HG03280 (cell line): ENCODE measurements around the gene SBF1.

Source experiments
- ATAC-seq: cut with Tn5 transposase; IDR thresholded peaks from one replicate; pipeline ENCODE4 v1.9.1; 2021; ENCODE audit warnings: mild to moderate bottlenecking, moderate library complexity; ENCODE audit not compliant: unreplicated experiment

Gene SBF1

GRCh38 chr22:50485221-50486131, 10.6 kb upstream of the SBF1 start:
- no peak for ATAC-seq

GRCh38 chr22:50483977-50484853, 9.4 kb upstream of the SBF1 start:
- ATAC-seq = no peak

DNA sequence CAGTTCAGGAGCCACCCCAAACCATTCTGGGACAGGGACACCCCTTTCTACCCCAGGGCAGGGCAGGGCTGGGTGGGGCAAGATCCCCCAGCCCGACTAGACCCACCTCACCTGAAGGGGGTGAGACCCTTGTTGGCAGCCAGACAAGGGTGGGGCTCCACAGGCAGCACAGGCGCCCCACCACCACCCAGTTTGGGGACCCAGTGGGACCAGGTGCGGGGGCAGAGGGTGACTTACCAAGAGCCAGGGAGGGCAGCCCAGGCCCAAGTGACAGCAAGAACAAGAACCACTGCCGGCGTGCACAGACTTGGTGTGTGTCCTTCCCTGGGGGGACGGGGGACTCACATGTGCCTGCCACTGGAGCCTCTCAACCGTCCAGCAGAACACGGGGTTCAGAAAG, 8.7 kb upstream of the SBF1 start:
- ATAC-seq = no peak

GRCh38 chr22:50483106-50483505, 8.3 kb upstream of the SBF1 start:
- no peak for ATAC-seq

DNA sequence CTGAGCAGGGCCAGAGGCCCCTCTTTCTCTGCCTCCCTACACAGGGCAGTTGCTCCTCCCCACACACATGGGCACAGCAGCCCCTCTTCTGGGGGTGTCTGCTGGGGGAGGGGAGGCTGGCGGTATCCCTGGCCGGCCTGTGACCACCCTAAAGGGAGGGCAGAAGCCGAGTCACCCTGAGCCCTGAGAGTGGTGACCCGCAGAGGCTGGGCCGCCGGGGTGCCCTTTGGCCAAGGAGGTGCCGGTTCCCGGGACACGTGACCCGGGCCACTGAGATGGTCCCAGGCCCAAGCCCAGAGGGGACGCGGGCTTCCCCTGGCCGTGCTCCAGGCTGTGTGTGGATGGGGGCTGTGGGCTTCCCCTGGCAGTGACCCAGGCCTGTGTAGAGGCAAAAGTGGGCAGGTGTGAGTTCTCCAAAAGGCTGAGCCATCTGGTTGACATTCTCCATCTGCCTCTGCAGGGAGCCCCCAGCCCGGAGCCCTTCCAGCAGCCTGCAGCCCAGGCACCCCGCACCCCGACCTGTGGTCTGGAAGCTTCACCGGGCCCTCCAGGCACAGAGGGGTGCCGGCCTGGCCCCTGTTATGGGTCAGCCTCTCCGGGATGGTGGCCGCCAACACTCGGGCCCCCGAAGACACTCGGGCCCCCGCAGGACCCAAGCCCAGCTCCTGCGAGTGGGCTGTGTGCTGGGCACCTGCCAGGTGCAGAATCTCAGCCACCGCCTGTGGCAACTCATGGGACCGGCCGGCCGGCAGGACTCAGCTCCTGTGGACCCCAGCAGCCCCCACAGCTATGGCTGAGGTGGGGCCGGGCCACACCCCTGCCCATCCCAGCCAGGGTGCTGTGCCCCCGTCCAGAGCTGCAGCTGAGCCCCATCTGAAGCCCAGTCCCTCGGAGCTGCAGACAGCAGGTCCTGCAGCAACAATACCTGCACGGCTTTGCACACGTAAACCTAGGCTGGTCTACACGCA, 7.6 kb upstream of the SBF1 start:
- no peak for ATAC-seq

DNA sequence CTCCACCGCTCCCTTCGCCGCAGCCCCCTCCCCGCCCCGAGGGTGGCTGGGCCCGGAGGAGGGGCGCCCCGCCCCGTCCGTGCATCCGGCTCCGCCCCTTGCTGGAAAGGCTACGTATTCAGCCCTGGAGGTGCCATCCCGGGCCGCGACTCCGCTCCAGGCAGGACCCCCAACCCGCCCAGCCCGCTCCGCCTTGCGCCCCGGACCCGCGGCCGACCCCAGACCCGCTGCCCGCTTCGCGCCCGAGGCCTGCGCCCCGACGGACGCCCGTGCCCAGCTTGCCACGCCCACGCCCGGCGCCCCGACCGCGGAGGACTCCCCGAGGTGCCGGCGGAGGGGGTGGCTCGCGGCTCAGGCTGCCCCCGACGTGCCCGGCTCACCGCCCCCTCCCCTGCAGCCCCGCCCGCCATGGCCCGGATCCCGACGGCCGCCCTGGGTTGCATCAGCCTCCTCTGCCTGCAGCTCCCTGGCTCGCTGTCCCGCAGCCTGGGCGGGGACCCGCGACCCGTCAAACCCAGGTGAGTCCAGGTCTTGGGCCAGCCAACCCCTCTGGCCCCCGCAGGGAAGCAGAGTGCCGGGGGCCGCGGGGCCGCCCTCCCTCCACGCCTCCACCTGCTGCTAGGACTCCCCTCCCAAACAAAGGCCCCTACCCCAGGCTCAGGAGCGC, 6.7 kb upstream of the SBF1 start, which contains the start of gene ADM2:
Gene ADM2, plus strand, starts transcription at position 104 of the 667 bp plus-strand sequence. Its CDS starts 305 bp downstream, at position 409.
- no peak for ATAC-seq

- no peak for ATAC-seq
These were observed 6.2 kb upstream of the SBF1 start for GRCh38 chr22:50481045-50481439.

DNA sequence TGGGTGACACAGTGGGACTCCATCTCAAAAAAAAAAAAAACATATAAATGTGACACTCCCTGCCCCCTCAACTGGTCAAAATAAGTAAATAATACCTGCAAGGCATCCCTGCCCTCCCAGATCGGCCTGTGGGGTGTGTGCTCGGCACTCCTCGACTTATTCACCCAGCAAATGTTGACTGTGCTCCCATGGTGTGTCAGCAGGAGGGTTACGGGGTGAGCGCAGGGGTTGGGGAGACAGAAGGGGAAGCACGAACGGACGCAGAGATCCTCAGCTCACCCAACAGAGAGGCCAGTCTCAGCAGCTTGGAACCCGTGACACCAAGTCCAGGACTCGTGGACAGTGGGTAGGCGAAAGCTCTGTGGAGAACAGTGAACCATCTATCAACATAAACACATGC, 4.9 kb upstream of the SBF1 start:
- ATAC-seq = no peak

- no peak for ATAC-seq
These were observed 3.1 kb upstream of the SBF1 start for GRCh38 chr22:50477923-50478322.

- no peak for ATAC-seq
These were observed 2.0 kb upstream of the SBF1 start for GRCh38 chr22:50476868-50477267.

- no peak for ATAC-seq
These were observed 792 bp upstream of the SBF1 start for GRCh38 chr22:50475652-50476002.

DNA sequence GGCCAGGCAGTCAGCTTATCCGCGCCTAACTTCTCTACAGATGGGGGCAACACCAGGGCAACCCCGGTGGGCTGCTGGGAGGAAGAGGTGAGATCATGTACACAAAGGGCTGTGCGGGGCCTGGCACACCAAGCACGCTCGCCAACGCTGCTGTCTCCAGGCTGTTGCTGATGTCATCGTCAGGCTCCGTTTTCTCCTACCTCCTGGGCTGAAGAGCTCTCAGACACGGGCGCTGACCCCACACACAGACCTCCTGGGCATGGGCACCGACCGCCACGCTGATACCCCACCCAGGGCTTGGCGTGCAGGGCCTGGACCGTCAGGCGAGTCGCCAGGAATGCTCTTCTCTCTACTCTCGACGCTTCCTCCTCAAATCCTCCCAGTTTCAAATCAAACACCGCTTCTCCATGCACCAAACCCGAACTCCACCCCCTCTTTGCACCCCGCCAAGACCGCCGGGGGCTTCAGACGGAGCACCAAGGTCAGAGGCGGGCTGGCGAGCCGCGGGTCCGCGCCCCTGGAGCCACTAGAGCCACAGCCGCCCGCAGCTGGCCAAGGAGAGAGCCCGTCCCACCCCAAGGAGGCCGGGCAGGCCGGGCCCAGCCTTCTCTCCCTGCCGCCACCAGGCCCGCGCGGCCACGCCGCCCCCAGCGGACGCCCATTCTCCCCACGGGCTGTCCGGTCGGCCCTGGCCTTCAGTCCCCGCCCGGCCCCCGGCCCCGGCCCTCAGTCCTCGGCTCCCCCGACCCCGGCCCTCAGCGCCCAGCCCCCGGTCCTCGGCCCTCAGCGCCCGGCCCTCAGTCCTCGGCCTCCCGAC, 772 bp downstream of the SBF1 start:
- ATAC-seq = no peak

- ATAC-seq = no peak
These were observed 1.7 kb downstream of the SBF1 start for GRCh38 chr22:50473088-50473487.

DNA sequence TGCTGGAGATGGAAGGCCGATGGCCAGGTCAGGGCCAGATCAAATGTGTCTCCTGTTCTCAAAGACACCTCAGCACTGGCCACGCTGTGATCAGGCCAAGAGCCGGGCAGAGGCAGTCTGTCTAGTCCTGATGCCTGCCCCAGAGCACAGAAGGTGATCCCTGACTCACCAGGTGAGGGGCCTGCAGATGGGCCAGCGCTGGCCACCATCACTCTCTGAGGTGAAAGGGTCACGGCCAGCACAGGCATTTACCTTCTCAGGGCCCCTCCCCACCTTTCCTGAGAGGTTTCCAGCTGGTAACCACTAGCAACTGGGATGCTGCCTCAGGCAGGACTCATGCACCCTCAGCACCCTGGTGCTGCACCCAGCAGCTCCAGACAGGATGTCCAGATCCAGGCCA, 2.9 kb downstream of the SBF1 start:
- no peak for ATAC-seq

- no peak for ATAC-seq
These were observed 3.5 kb downstream of the SBF1 start for GRCh38 chr22:50471197-50471847.

DNA sequence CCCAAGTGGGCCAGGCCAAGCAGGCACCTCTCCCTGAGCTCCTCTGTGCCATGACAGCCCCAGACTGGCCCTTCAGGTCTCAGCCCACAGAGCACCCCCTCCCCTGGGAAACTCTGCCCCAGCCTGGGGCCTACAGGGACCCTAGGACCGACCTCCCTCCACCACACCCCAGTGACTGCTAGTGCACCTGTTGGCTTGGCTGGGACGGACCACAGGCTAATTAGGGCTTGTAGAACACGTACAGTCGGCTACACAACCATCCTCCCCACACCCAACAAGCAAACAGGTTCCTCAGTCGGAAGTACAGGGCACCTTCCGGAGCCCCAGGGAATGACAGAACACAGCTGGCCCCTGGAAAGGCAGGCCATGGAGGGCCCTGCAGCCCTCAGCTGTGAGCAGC, 4.3 kb downstream of the SBF1 start:
- no peak for ATAC-seq

DNA sequence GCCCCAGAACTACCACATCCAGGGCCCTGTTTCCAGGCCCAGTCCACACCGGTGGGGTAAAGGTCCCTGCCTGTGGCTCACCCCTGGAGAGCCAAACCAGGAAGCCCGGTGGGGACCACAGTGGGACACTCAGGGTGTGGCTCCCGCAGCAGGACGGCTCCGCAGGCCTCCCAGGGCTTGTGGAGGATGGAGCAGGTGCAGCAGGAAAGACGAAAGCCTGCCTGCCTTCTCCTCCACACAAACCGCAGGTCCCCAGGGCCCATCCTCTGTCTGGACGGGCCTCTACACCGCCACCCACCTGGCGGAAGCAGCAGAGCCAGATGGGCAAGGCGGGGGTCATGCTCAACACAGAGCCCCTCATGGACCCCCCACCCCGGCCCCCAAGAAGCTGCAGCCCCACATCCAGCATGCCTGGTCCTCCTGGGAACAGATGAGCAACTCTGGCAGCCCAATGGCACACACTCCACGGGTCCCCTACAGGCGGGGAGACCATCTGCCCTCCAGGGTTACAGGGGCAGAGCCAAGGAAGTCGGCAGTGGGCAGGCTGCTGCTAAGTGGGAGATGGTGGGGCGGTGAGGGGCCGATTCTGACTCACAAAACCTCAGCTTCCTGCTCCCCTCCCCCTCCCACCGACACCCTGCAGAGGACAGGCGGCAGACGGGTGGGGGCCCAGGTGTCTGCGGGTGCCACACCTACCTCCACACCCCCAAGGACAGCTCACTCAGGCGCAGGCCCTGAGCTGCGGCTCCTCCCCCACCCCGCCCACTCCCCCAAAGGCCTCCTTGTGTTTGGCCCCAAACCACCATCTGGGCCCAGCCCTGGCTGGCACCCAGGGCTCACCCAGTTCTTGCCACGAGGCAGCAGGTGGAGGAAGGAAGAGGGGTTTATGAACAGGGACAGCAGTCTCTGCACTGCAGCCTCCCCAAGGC, 5.2 kb downstream of the SBF1 start:
- peak; percentile 49 for ATAC-seq

GRCh38 chr22:50468626-50469025, 6.2 kb downstream of the SBF1 start:
- no peak for ATAC-seq
